Ishikawa (cell line): ENCODE results near the gene CTTNBP2NL.

Experiments
- CEBPB ChIP-seq: IDR thresholded peaks from 2 replicates; pipeline ENCODE4 v1.6.1; 2012
- CREB1 ChIP-seq: IDR thresholded peaks from 2 replicates; pipeline ENCODE4 v1.6.1; 2012; ENCODE audit warnings: low read depth
- EGR1 ChIP-seq: IDR thresholded peaks from 2 replicates; pipeline ENCODE4 v1.6.1; 2012
- EP300 ChIP-seq: IDR thresholded peaks from 2 replicates; pipeline ENCODE4 v1.6.1; 2012; ENCODE audit warnings: borderline replicate concordance
- FOXM1 ChIP-seq: IDR thresholded peaks from 2 replicates; pipeline ENCODE4 v1.6.1; 2012; ENCODE audit warnings: low read depth, borderline replicate concordance
- NFIC ChIP-seq: IDR thresholded peaks from 2 replicates; pipeline ENCODE4 v1.6.1; 2012
- RAD21 ChIP-seq: IDR thresholded peaks from 2 replicates; pipeline ENCODE4 v1.6.1; 2012; ENCODE audit warnings: low read depth
- TAF1 ChIP-seq: IDR thresholded peaks from 2 replicates; pipeline ENCODE4 v1.6.1; 2012; ENCODE audit warnings: low read depth, mild to moderate bottlenecking
- TCF12 ChIP-seq: IDR thresholded peaks from 2 replicates; pipeline ENCODE4 v1.6.1; 2012; ENCODE audit warnings: low read depth
- TEAD4 ChIP-seq: IDR thresholded peaks from 2 replicates; pipeline ENCODE4 v1.6.1; 2012
- YY1 ChIP-seq: IDR thresholded peaks from 2 replicates; pipeline ENCODE4 v1.6.1; 2012; ENCODE audit warnings: low read depth
- ZBTB7A ChIP-seq: IDR thresholded peaks from 2 replicates; pipeline ENCODE4 v1.6.1; 2012; ENCODE audit warnings: low read depth
- TF ChIP-seq, protein P1 (sequence below): IDR thresholded peaks from 2 replicates; pipeline ENCODE4 v1.6.1; 2012
- TF ChIP-seq, protein P2 (sequence below): IDR thresholded peaks from 2 replicates; pipeline ENCODE4 v1.6.1; 2012; ENCODE audit warnings: low read depth, mild to moderate bottlenecking
- TF ChIP-seq, protein P3 (sequence below): IDR thresholded peaks from 2 replicates; pipeline ENCODE4 v1.6.1; 2012

The CTTNBP2NL gene

DNA sequence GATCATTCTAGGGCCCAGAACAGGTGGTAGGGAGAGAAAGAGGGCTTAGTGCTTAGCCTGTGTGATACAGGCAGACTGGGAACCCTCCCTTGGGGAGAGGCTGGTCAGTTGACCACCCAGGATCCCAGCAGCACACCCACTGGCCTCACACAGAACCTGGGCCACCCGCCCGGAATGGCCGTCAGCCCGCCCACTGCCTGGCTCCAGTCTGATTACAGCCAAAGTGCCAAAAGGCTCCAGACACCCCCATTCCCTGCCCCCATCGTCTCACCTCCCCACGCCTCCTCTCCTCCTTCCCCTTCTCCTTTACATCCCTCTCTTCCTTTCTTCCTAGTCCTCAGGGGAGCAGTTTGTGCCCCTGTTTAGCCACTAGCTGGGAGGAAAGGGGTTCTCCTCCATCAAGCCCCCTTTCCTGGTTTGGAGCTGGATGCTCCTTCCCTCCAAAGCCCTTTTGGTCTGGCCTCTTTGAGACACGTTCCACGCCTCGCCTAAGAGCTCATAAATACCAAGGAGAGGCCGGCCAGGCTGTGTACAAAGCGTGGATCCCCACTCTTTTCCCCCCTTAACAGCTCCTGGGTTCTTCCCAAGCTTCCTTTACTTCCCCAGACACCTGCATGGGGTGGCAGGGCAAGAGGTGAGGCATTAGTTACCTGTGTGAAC is 108.1 kb downstream of the CTTNBP2NL start:
- TF ChIP-seq CEBPB (no peak), CREB1 (no peak)
- TF ChIP-seq, protein P1, sequence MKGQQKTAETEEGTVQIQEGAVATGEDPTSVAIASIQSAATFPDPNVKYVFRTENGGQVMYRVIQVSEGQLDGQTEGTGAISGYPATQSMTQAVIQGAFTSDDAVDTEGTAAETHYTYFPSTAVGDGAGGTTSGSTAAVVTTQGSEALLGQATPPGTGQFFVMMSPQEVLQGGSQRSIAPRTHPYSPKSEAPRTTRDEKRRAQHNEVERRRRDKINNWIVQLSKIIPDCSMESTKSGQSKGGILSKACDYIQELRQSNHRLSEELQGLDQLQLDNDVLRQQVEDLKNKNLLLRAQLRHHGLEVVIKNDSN = no peak

DNA sequence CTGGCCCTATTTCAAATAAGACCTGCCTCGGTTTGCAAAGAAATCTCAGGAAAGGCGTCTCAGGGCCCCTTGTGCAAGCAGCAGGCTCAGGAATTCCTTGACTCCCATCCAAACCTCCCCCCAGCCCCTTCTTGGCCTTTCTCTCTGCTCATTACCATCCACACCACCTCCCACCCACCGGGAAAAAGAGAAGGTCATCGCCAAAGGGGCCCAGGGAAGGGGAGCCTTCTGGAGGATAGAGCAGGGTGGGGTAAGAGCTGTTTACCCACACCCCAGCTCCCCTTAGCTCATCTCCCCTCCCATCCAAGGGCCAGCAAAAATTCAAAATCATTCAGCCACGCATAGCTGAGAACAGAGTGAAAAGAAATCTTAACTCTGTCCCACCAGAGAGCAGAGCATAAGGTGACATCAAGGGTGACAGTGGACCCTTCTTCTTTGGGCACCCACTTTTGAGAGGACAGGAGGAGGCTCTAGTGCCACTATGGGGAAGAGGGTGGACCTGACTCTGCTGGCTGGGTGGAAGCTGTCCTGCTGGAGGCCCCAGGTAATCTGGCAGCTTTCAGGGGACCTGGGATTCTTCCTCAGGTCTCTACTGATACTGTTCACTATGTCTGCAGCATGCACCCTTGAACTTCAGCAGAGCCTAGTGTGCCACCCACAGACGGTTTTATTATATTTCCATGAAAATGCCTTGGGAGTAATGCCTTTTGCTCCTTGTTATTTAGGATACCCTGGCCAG is 108.8 kb downstream of the CTTNBP2NL start:
- TF ChIP-seq, protein P2, sequence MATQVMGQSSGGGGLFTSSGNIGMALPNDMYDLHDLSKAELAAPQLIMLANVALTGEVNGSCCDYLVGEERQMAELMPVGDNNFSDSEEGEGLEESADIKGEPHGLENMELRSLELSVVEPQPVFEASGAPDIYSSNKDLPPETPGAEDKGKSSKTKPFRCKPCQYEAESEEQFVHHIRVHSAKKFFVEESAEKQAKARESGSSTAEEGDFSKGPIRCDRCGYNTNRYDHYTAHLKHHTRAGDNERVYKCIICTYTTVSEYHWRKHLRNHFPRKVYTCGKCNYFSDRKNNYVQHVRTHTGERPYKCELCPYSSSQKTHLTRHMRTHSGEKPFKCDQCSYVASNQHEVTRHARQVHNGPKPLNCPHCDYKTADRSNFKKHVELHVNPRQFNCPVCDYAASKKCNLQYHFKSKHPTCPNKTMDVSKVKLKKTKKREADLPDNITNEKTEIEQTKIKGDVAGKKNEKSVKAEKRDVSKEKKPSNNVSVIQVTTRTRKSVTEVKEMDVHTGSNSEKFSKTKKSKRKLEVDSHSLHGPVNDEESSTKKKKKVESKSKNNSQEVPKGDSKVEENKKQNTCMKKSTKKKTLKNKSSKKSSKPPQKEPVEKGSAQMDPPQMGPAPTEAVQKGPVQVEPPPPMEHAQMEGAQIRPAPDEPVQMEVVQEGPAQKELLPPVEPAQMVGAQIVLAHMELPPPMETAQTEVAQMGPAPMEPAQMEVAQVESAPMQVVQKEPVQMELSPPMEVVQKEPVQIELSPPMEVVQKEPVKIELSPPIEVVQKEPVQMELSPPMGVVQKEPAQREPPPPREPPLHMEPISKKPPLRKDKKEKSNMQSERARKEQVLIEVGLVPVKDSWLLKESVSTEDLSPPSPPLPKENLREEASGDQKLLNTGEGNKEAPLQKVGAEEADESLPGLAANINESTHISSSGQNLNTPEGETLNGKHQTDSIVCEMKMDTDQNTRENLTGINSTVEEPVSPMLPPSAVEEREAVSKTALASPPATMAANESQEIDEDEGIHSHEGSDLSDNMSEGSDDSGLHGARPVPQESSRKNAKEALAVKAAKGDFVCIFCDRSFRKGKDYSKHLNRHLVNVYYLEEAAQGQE = no peak
- TF ChIP-seq RAD21 = peak; percentile 14; the same call in 1 of the 2 replicates
- TF ChIP-seq TEAD4 = no peak

DNA sequence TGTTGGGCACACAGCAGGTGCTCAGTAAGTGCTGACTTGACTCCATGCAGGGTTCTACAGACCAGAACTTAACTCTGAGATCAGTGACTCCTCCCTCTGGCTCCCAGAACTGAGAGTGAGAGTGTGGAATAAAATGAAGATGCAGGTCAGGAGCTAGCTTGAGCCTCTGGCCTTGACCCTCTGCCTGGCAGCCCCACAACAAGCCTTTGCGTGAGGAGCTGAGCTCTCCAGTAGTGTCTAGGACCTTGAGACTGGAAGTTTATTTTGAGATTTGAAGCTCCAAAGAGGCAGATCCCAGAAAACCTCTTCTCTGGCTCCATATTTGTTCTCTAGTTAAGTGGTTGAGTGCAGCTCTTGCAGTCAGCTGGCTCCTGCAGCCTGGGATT is 109.4 kb downstream of the CTTNBP2NL start:
- TF ChIP-seq CREB1 = no peak
- TF ChIP-seq CEBPB = no peak
- TF ChIP-seq YY1 = no peak
- no peak for TF ChIP-seq RAD21
- TF ChIP-seq, protein P1 = no peak
- no peak for TF ChIP-seq TCF12
- TF ChIP-seq, protein P2 = no peak
- no peak for TF ChIP-seq FOXM1
- TF ChIP-seq TEAD4 = no peak
- no peak for TF ChIP-seq EGR1
- TF ChIP-seq NFIC = no peak
- no peak for TF ChIP-seq EP300
- TF ChIP-seq, protein P3, sequence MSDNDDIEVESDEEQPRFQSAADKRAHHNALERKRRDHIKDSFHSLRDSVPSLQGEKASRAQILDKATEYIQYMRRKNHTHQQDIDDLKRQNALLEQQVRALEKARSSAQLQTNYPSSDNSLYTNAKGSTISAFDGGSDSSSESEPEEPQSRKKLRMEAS = no peak
- TF ChIP-seq ZBTB7A = no peak
- TF ChIP-seq TAF1 = no peak

DNA sequence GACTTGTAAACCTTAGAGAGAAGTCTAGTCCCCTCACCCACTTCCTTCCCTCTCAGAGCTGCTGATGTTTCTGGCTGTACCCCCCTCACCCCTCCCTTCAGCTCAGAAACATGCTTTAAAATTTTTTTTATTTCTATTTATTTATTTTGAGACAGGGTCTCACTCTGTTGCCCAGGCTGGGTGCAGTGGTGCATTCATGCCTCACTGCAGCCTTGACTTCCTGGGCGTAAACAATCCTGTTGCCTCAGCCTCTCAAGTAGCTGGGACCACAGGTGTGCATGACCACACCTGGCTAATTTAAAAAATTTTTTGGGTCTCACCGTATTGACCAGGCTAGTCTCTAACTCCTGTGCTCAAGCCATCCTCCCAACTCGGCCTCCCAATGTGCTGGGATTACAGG is 109.9 kb downstream of the CTTNBP2NL start:
- TF ChIP-seq EP300 = no peak
- TF ChIP-seq YY1 = no peak
- TF ChIP-seq, protein P3 = no peak
- TF ChIP-seq, protein P1 = no peak
- no peak for TF ChIP-seq EGR1
- TF ChIP-seq CEBPB = no peak
- no peak for TF ChIP-seq TAF1
- no peak for TF ChIP-seq FOXM1
- TF ChIP-seq ZBTB7A = no peak
- TF ChIP-seq, protein P2 = no peak
- TF ChIP-seq CREB1 = no peak
- TF ChIP-seq TCF12 = no peak
- no peak for TF ChIP-seq TEAD4
- TF ChIP-seq RAD21 = no peak
- TF ChIP-seq NFIC = no peak
